GM12878 (cell line): ENCODE measurements around the gene RAB8A. TPM values are rescaled to one million over a fixed set of nuclear protein-coding genes. Genes with fewer than 3 reads are reported as not detected.

Source experiments
- BCL11A ChIP-seq: IDR thresholded peaks from 2 replicates; pipeline ENCODE4 v1.6.1; 2011; ENCODE audit warnings: low read depth, low read length
- BMI1 ChIP-seq: fragments of 450-650 bp; IDR thresholded peaks from 2 replicates; pipeline ENCODE4 v1.6.1; 2016; ENCODE audit warnings: mild to moderate bottlenecking, moderate library complexity, borderline replicate concordance
- HDGF ChIP-seq: fragments of 450-650 bp; IDR thresholded peaks from 2 replicates; pipeline ENCODE4 v1.6.1; 2016; ENCODE audit warnings: antibody characterized with exemption
- IKZF2 ChIP-seq, 2 experiments: fragments of 450-650 bp; IDR thresholded peaks; 2 replicates each; pipeline ENCODE4 v1.6.1; 2017; ENCODE audit warnings: mild to moderate bottlenecking in 2 of 2, moderate library complexity in 2 of 2
- KLF5 ChIP-seq: fragments of 450-650 bp; IDR thresholded peaks from 2 replicates; pipeline ENCODE4 v1.6.1; 2014; ENCODE audit warnings: mild to moderate bottlenecking; ENCODE audit not compliant: partially characterized antibody
- MTA3 ChIP-seq: IDR thresholded peaks from 2 replicates; pipeline ENCODE4 v1.6.1; 2012; ENCODE audit warnings: low read length, inconsistent platforms, borderline replicate concordance
- MYB ChIP-seq: fragments of 150-350 bp; IDR thresholded peaks from 2 replicates; pipeline ENCODE4 v1.6.1; 2014; ENCODE audit warnings: mild to moderate bottlenecking, low read depth, low read length, borderline replicate concordance
- NFYB ChIP-seq: IDR thresholded peaks from 2 replicates; pipeline ENCODE4 v1.6.1; 2011; ENCODE audit warnings: low read depth, mild to moderate bottlenecking, low read length, improper control_type of control experiment, moderate library complexity; ENCODE audit not compliant: insufficient read depth
- SMAD5 ChIP-seq: IDR thresholded peaks from 2 replicates; pipeline ENCODE4 v1.6.1; 2016; ENCODE audit warnings: antibody characterized with exemption, low read depth
- YY1 ChIP-seq: IDR thresholded peaks from 2 replicates; pipeline ENCODE4 v1.6.1; 2011; ENCODE audit warnings: low read depth, mild to moderate bottlenecking, low read length
- polyA plus RNA-seq, 11 experiments: library from polyadenylated mRNA; depleted of rRNA in 4 of 11; unstranded in 6 of 11; stranded (reverse) in 5 of 11; fragments of >200 nt; fragmentation: Nextera tagmentation in 4 of 11; fragmentation: Illumina TruSeq in 1 of 11; extraction: Ambion mirVana in 4 of 11; extraction: Trizol in 1 of 11; gene quantifications; 1 replicate in 1 of 11; 2 replicates in 10 of 11; pipeline versions ENCODE4 v1.2.1 to v1.2.3, GENCODE V29; 2011 to 2016; ENCODE audit warnings: inconsistent platforms in 2 of 11, missing spikeins in 2 of 11, low read depth in 1 of 11
- total RNA-seq, 4 experiments: library from RNA; depleted of rRNA in 3 of 4; stranded (reverse); fragments of >200 nt in 3 of 4; fragmentation: Illumina TruSeq in 1 of 4; extraction: Trizol in 1 of 4; gene quantifications; 2 replicates each; pipeline versions ENCODE4 v1.2.1 to v1.2.3, GENCODE V29; 2013 to 2021
- TF ChIP-seq, protein P1 (sequence below): IDR thresholded peaks from 2 replicates; pipeline ENCODE4 v1.6.1; 2012; ENCODE audit warnings: low read length, inconsistent platforms
- TF ChIP-seq, protein P2 (sequence below): IDR thresholded peaks from 2 replicates; pipeline ENCODE4 v1.6.1; 2011; ENCODE audit warnings: mild to moderate bottlenecking, low read depth, low read length, moderate library complexity; ENCODE audit not compliant: insufficient replicate concordance
- TF ChIP-seq, protein P3 (sequence below): fragments of 150-350 bp; IDR thresholded peaks from 2 replicates; pipeline ENCODE4 v1.6.1; 2016; ENCODE audit warnings: low read depth, low read length
- TF ChIP-seq, protein P4 (sequence below): fragments of 450-650 bp; IDR thresholded peaks from 2 replicates; pipeline ENCODE4 v1.6.1; 2018; ENCODE audit warnings: mild to moderate bottlenecking, low read depth, moderate library complexity; ENCODE audit not compliant: partially characterized antibody
- TF ChIP-seq, protein P5 (sequence below): fragments of 450-650 bp; formaldehyde crosslinking; IDR thresholded peaks from 2 replicates; pipeline ENCODE4 v1.4.0; 2020; ENCODE audit warnings: mild to moderate bottlenecking, moderate library complexity
- TF ChIP-seq, protein P6 (sequence below): fragments of 450-650 bp; IDR thresholded peaks from 2 replicates; pipeline ENCODE4 v1.6.1; 2016; ENCODE audit warnings: mild to moderate bottlenecking

Gene RAB8A
- total and polyA plus RNA-seq, 10 of the 15 experiments (the other 5 are each of a cell fraction or from before 2014, with no cell fraction given) = 23.9 to 314 (median 185) TPM

DNA sequence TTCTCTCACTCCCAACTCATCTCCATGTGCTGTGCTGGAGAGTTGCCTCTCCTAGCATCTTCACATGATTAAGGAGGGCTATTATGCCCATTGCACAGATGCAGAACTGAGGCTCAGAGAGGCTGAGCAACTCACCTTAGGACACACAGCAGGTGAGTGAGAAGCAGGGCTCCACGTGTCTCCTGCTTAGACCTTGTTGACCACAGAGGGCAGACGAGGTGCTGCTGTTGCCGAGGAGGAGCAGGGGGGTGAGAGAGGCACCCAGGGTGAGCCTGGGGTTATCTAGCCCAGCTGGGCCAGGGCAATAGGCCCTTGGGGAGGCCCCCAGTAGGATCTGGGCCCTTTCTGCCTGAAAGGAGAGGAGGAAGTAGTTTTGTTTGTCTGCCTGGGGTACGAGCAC, 29.4 kb downstream of the RAB8A start (continued):
- TF ChIP-seq, protein P1, sequence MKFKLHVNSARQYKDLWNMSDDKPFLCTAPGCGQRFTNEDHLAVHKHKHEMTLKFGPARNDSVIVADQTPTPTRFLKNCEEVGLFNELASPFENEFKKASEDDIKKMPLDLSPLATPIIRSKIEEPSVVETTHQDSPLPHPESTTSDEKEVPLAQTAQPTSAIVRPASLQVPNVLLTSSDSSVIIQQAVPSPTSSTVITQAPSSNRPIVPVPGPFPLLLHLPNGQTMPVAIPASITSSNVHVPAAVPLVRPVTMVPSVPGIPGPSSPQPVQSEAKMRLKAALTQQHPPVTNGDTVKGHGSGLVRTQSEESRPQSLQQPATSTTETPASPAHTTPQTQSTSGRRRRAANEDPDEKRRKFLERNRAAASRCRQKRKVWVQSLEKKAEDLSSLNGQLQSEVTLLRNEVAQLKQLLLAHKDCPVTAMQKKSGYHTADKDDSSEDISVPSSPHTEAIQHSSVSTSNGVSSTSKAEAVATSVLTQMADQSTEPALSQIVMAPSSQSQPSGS = no peak
- TF ChIP-seq MYB (no peak), HDGF (no peak), NFYB (no peak), BMI1 (no peak), SMAD5 (no peak), YY1 (0 out of 2 replicates have a peak, but pooled peaks have one; percentile 13), IKZF2 (IDR thresholded peaks at IDR 0.05) (0 out of 4 replicates have a peak, but pooled peaks of 1 of the 2 experiments have one; percentile 48), KLF5 (no peak), MTA3 (no peak), BCL11A (no peak)
- TF ChIP-seq, protein P2, sequence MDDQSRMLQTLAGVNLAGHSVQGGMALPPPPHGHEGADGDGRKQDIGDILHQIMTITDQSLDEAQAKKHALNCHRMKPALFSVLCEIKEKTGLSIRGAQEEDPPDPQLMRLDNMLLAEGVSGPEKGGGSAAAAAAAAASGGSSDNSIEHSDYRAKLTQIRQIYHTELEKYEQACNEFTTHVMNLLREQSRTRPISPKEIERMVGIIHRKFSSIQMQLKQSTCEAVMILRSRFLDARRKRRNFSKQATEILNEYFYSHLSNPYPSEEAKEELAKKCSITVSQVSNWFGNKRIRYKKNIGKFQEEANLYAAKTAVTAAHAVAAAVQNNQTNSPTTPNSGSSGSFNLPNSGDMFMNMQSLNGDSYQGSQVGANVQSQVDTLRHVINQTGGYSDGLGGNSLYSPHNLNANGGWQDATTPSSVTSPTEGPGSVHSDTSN = peak; percentile 22
- TF ChIP-seq, protein P3, sequence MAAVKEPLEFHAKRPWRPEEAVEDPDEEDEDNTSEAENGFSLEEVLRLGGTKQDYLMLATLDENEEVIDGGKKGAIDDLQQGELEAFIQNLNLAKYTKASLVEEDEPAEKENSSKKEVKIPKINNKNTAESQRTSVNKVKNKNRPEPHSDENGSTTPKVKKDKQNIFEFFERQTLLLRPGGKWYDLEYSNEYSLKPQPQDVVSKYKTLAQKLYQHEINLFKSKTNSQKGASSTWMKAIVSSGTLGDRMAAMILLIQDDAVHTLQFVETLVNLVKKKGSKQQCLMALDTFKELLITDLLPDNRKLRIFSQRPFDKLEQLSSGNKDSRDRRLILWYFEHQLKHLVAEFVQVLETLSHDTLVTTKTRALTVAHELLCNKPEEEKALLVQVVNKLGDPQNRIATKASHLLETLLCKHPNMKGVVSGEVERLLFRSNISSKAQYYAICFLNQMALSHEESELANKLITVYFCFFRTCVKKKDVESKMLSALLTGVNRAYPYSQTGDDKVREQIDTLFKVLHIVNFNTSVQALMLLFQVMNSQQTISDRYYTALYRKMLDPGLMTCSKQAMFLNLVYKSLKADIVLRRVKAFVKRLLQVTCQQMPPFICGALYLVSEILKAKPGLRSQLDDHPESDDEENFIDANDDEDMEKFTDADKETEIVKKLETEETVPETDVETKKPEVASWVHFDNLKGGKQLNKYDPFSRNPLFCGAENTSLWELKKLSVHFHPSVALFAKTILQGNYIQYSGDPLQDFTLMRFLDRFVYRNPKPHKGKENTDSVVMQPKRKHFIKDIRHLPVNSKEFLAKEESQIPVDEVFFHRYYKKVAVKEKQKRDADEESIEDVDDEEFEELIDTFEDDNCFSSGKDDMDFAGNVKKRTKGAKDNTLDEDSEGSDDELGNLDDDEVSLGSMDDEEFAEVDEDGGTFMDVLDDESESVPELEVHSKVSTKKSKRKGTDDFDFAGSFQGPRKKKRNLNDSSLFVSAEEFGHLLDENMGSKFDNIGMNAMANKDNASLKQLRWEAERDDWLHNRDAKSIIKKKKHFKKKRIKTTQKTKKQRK = no peak
- TF ChIP-seq, protein P4, sequence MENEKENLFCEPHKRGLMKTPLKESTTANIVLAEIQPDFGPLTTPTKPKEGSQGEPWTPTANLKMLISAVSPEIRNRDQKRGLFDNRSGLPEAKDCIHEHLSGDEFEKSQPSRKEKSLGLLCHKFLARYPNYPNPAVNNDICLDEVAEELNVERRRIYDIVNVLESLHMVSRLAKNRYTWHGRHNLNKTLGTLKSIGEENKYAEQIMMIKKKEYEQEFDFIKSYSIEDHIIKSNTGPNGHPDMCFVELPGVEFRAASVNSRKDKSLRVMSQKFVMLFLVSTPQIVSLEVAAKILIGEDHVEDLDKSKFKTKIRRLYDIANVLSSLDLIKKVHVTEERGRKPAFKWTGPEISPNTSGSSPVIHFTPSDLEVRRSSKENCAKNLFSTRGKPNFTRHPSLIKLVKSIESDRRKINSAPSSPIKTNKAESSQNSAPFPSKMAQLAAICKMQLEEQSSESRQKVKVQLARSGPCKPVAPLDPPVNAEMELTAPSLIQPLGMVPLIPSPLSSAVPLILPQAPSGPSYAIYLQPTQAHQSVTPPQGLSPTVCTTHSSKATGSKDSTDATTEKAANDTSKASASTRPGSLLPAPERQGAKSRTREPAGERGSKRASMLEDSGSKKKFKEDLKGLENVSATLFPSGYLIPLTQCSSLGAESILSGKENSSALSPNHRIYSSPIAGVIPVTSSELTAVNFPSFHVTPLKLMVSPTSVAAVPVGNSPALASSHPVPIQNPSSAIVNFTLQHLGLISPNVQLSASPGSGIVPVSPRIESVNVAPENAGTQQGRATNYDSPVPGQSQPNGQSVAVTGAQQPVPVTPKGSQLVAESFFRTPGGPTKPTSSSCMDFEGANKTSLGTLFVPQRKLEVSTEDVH = no peak
- TF ChIP-seq, protein P5, sequence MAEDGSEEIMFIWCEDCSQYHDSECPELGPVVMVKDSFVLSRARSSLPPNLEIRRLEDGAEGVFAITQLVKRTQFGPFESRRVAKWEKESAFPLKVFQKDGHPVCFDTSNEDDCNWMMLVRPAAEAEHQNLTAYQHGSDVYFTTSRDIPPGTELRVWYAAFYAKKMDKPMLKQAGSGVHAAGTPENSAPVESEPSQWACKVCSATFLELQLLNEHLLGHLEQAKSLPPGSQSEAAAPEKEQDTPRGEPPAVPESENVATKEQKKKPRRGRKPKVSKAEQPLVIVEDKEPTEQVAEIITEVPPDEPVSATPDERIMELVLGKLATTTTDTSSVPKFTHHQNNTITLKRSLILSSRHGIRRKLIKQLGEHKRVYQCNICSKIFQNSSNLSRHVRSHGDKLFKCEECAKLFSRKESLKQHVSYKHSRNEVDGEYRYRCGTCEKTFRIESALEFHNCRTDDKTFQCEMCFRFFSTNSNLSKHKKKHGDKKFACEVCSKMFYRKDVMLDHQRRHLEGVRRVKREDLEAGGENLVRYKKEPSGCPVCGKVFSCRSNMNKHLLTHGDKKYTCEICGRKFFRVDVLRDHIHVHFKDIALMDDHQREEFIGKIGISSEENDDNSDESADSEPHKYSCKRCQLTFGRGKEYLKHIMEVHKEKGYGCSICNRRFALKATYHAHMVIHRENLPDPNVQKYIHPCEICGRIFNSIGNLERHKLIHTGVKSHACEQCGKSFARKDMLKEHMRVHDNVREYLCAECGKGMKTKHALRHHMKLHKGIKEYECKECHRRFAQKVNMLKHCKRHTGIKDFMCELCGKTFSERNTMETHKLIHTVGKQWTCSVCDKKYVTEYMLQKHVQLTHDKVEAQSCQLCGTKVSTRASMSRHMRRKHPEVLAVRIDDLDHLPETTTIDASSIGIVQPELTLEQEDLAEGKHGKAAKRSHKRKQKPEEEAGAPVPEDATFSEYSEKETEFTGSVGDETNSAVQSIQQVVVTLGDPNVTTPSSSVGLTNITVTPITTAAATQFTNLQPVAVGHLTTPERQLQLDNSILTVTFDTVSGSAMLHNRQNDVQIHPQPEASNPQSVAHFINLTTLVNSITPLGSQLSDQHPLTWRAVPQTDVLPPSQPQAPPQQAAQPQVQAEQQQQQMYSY (CRISPR knock-in tag) = no peak
- TF ChIP-seq, protein P6, sequence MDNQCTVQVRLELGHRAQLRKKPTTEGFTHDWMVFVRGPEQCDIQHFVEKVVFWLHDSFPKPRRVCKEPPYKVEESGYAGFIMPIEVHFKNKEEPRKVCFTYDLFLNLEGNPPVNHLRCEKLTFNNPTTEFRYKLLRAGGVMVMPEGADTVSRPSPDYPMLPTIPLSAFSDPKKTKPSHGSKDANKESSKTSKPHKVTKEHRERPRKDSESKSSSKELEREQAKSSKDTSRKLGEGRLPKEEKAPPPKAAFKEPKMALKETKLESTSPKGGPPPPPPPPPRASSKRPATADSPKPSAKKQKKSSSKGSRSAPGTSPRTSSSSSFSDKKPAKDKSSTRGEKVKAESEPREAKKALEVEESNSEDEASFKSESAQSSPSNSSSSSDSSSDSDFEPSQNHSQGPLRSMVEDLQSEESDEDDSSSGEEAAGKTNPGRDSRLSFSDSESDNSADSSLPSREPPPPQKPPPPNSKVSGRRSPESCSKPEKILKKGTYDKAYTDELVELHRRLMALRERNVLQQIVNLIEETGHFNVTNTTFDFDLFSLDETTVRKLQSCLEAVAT = no peak
